DMS53 treated with DMSO at 0.1 percent for 48 hours (cell line): ENCODE results near the gene AMIGO2.
"Not testable (repeated sequence)": the region's sequence is repeated elsewhere in the genome, so short reads cannot be mapped to it uniquely, and the experiment has no call there.

Source experiments
- DNase-seq: peaks from one replicate; lab custom pipeline; 2025; ENCODE audit not compliant: unreplicated experiment; lab: John Stamatoyannopoulos, UW

AMIGO2 gene, protein sequence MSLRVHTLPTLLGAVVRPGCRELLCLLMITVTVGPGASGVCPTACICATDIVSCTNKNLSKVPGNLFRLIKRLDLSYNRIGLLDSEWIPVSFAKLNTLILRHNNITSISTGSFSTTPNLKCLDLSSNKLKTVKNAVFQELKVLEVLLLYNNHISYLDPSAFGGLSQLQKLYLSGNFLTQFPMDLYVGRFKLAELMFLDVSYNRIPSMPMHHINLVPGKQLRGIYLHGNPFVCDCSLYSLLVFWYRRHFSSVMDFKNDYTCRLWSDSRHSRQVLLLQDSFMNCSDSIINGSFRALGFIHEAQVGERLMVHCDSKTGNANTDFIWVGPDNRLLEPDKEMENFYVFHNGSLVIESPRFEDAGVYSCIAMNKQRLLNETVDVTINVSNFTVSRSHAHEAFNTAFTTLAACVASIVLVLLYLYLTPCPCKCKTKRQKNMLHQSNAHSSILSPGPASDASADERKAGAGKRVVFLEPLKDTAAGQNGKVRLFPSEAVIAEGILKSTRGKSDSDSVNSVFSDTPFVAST

DNA sequence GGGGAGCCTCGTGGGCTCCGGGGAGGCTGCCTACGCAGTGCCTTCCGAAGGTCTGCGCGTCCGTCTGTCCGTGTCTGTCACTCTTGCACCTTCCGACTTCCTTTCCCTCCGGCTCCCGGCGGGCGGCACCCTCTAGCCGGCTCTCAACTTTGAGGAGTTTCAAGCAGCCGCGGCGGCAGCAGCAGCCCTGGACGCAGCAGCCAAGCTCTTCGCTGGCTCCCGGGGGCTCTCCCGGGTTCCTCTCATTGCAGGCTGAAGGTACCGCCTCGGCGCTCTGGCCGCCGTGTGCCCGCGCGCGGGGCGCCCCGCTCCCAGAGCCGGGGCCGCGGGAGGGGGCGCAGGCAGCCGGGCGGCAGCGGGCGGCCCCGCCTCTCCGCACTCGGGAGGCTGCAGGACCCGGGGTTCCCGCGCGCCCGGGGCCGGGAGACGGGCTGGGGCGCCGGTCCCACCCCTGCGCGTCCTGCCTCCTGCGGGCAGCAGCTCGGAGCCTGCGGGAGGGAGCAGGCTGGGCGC is at the start of gene AMIGO2, which contains the start of gene PCED1B:
TSS of gene AMIGO2 (minus strand) at position 492 of the 513 bp plus-strand sequence. CDS start 957 bp downstream, outside the sequence.
TSS of gene PCED1B (plus strand) at position 154 of the 513 bp plus-strand sequence. CDS start 155,443 bp downstream, outside the sequence.
- peak; percentile 92 for DNase-seq

DNA sequence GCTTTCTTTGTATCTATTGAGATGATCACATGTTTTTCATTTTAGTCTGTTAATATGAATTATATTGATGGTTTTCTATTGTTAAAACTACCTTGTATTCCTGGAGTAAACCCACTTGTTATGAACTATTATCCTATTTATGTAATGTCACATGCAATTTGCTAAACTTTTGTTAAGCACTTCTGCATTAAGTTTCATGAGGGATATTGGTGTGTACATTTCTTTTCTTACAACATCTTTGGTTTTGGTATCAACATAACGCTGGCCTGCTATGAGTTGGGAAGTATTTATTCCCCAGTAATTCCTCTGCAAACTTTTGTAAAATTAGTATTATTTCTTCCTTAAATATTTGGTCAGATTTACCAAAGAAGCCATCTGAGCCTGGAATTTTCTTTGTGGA is 46.5 kb upstream of the AMIGO2 start:
- no peak for DNase-seq

DNA sequence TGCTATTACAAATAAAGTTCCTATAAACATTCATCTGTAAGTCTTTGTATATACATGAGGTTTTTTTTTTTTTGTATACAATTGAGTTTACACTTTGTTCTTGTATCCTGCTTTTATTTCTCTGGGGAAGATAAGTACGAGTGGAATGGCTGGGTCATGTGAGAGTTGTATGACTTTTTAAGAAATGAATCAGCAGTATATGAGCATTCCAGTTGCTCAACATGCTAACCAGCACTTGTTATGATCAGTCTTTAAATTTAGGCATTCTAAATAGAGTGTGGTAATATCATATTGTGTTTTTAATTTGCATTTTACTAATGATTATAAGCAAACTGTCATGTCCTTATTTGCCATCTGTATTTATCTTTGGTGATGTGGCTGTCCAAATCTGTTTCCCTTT is 44.7 kb upstream of the AMIGO2 start:
- DNase-seq = no peak

DNA sequence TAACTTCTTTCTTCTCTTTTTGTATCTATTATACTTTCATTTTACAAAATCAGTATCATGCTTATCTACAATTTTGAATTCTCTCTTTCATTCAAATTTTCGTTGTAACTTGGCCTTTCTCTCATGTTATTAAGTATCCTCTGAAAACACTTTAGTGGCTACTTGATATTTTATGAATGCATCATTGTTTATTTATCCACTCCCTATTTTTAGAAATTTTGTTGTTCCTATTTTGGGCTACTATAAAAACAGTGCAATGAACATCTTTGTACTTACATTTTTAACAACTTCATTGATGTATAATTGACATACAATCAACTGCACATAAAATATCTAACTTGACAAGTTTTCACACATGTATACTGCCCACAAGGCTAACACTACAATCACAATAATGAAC is 44.0 kb upstream of the AMIGO2 start:
- no peak for DNase-seq

DNA sequence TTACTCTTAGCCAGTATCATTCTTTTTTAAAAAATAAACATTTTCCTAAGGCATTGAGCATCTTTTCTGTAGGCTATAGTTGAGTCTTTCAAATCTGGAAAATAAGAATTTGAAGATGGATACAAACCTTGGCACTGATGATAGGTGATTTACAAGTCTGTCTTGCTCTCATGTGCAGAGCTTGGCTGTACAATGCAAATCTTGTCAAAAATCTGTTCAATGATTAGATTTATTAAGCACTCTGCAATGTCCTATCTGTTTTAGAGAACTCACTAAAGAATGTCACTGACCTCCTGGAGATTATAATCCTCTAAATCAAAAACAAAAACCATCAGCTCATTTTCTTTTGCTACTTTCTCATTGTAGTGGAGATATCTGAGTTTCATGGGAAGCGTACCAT is 42.8 kb upstream of the AMIGO2 start:
- no peak for DNase-seq

DNA sequence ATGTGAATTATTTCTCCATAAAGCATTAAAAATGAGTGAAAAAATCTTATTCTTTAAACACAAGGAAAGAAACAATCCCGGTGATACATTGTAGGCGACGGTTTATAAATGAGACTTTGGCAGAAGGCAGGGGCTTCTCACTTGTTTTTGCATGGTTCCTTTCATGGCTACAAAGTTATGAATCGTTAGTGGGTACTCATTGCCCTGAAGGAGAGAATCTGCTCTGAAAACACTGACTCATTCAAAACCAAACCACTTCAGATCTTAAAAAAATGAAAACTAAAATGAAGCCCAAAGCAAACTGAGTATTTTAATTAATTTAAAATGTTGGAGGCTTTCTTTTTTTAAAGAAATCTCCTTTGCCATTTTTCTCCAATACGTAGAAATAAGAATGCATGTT is 41.4 kb upstream of the AMIGO2 start:
- peak; percentile 44 for DNase-seq

DNA sequence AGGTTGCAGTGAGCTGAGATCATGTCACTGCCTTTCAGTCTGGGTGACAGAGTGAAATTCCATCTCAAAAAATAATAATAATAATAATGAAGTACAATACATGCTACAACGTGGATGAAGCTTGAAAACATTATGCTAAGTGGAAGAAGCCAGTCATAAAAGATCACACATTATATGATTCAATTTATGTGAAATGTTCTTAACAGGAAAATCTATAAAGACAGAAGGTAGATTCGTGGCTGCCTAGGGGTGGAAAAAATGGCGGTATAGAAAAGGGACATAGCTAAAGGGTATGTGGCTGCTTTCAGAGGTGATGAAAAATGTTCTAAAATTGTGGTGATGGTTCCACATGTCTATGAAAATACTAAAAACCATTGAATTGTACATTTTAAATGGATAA is 41.0 kb upstream of the AMIGO2 start:
- DNase-seq = no peak

DNA sequence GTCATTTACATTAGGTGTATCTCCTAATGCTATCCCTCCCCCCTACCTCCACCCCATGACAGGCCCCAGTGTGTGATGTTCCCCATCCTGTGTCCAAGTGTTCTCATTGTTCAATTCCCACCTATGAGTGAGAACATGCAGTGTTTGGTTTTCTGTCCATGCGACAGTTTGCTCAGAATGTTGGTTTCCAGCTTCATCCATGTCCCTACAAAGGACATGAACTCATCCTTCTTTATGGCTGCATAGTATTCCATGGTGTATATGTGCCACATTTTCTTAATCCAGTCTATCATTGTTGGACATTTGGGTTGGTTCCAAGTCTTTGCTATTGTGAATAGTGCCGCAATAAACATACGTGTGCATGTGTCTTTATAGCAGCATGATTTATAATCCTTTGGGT is 37.5 kb upstream of the AMIGO2 start:
- DNase-seq = not testable (repeated sequence)

DNA sequence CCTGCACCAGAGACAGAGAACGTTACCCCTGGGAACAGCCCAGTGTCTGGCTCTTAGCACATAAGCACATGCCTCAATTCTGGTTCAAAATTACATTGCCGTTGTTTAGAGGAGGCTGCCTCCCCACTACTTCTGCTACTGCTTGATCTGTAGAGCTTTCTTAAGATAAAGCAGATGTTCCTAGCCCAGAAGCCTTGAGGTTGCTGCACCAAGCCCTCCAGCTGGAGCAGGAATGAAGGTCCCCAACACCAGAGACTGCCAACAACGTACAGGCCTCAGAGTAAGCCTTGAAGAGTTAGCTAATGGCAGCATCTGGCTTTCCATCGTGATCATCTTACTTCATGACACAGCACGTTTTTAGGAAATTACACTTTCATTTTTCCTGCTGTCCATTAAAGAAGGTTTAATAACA is 34.7 kb upstream of the AMIGO2 start:
- DNase-seq = no peak

DNA sequence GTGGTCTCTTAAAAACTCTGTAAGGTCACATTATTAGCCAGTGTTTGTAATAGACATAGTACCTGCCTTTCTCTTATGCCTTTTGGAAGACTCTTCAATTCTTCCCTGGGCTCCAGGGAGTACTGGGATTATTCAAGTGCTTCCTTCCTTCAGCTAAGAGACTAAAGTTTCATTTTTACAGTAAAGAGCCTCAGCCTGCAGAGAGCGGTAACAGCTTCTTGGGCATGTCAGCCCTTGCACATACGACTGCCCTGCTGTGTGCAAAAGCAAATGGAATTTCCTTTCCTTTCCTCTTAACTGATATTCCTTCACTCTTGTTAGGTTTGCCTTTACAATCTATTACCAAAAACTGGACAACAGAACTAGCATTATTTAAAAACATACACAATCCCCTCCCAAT is 32.9 kb upstream of the AMIGO2 start:
- DNase-seq = no peak

DNA sequence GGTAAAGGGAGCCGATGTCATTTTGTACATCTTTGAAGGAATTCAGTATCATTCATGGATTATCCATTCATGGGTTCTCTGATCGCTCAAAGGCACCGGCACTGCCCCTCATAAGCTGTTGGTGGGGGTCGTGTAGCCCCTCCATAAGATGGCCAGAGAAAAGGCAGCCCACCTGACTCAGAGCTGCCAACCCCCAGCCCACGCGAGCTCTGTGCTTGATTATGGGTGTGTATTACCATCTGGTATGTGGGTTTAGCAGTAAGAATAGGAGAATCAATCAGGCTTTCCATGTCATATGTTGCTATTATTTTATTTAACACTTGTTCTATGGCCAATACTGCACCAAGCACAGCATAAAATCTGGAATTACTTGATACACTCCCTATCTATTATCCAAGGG is 32.1 kb upstream of the AMIGO2 start:
- no peak for DNase-seq

DNA sequence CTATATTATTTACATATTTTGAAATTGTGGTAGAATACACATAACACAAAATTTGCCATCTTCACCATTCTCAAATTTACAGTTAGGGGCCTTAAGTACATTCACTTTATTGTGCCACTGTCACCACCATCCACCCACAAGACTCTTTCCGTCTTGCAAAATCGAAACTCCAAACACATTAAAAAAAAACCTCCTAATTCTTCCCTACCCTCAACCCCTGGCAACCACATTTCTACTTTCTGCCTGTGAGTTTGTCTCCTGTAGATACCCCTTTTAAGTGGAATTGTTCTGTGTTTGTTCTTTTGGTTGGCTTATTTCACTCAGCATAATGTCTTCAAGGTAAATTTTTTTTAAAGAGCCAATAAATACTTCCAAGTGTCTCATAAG is 31.6 kb upstream of the AMIGO2 start:
- DNase-seq = no peak

DNA sequence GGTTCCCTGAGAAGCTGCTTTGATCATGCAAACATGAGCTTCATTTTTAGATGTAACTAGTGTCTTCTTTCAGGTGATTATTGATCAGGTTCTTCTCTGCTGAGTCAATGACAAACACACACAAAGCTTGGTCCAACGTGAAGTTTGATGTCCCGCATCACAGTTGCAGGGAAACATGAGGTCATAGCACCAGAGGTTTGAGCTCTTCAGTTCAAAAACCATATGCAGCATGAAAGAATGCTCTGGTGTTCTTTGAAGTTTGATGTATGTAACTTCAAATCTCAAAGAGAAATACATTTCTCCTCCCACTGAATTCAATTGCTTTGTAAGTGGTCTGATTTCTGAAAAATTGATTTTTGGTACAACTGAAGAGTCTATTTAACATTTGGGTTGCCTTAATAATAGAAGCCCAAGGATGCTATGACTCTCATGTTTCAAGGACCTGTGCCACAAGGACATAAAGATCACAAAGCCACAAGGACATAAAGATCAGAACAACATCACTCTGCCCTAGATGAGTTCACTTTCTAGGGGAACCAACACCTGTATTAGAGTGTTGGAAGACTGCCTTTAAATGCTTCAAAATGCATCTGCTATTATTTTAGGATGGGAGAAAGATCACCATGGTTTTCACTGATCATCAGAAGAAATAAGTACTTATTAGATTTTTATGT is 31.1 kb upstream of the AMIGO2 start:
- no peak for DNase-seq

DNA sequence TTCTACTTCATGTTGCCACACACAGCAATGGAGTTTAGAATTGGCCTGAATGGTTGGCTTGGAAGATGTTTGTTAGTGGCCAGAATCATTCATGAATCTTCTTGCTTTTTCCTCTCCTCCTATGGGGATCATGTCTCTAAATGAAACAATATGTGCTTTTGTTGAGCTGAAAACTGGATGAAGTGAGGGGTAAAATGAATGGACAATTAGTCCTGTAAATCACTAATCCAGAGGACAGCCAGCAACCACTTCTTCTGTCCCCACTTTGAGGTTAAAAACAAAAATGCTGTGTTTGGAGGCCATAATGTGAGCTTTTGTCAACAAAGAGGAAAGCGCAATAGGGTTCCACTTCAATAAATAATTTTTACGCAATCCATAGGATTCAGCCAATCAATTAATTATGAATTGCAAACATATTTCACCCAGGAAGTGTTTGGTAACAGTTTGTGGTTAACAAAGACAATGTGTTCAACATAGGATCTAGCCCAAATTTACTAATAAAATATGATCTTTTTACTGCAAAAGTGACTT is 30.3 kb upstream of the AMIGO2 start:
- no peak for DNase-seq

DNA sequence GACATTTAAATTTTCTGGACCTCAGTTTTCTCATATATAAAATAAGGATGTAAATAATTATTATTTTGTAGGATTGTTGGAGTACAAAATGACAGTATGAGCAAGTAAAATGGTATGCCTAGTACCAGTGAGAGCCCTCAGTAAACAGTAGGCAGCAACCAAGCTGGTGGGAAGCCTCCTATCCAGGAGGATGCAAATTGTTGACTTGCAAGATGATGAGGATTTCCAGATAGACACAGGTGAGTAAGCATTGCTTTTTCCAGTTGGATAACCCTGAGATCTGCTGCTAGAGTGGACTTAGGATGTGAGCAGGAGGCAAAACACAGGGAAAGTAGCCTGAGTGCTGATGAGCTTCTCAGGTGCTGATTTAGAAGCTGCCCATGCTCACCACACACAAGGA is 28.2 kb upstream of the AMIGO2 start:
- peak; percentile 99 for DNase-seq

DNA sequence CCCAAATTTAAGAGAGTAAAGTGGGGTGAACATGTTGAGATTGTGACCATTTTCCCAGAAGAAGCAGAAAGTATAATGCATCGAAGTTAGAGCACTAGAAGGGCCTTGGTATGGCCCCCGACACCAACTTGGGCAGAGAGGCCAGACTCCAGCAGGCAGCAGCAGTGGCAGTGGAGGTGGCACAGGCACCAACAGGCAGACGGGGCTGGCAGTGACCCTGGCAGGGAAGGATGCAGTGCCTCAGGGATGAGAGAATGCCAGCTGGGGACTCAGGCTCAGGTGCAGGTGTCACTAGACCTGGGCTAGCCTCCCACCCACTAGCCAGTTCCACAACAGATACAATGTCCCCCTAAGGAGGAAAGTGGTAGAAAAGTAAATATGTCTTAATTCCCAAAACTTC is 27.7 kb upstream of the AMIGO2 start:
- DNase-seq = no peak

DNA sequence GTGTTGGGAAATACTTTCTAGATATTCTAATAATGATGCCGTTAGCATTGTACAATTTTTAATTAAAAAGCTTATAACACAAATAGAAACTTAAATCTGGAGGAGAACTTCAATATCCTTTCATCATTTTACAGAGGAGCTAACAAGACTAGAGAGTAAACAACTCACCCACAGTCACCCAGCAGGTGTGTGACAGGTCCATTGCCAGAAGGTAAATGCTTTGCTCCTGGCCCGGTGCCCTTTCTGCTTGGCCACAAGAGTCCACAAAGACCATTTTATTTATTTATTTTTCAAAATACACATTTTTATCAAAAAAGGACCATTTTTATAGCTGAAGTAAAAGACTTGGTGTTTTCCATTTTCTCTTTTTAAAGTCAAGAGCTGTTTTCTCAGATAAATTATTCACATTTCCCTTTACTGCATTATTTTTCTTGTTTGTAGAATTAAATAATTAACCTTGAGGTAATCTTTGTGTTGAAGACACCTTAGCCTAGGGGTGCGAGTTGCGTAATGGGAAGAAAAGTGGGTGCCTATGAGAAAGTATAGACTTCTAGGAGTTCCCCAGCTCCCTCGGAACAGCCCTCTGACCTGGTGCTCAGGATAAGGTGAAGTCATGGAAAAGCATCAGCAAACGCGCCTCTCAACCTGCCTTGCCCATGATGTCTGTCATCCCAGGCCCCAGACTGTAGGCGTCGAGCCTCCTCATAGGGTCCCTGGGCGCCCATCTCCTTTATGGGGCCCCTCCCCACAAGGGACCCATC is 26.3 kb upstream of the AMIGO2 start:
- peak; percentile 93 for DNase-seq

DNA sequence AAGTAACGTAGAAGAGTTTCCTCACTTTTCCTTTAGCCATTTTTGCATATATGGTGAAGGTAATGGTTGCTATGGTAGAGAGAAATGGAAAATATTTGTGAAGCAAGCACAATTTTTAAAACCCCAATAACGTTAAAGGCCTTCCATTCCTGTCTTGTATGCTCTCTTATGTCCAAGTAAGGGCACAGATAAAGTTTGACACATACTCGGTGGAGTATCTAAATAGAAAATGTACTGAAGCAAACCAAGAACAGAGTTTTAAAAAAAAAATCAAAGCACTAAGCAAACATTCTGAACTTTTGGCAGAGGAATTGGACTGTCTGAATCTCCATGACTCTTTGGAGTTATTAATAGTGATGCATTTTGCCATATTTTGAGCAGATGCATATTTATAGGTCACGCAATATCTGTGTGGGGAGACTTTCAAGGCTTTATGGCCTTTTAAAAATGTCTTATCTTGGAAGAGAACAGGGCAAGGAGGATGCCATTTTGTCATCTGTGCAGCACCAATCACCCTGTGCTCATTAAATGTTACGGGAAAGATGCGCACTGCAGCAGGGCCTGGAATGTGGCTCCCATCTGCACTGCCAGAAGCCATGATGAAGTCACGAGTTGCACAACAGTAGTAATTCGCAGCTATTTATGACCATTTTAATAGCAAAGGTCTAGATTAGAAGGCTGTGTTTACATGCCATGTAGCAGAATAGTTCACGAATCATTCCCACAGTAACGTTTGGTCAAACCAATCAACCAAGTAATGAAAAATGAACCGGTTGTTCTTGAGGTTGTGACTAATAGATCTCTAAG is 23.3 kb upstream of the AMIGO2 start:
- DNase-seq = no peak

DNA sequence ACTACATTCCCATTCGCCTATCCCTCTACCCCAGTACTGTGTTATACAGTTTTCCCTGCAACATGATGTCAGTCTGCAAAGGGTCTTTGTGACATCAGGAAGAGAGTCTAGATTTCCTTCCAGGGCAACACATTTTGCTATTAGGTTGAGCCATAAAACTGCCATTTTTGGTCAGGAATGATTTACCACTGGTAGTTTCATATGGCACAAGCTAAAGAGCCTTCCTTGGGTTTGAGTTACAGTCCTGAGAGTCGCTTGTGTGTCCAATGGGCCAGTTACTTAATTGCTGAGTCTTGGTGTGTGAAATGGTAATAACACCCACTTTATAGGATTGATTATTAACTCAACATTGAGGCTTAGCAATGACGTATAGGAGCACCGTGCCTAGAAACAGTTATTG is 22.6 kb upstream of the AMIGO2 start:
- DNase-seq = no peak

DNA sequence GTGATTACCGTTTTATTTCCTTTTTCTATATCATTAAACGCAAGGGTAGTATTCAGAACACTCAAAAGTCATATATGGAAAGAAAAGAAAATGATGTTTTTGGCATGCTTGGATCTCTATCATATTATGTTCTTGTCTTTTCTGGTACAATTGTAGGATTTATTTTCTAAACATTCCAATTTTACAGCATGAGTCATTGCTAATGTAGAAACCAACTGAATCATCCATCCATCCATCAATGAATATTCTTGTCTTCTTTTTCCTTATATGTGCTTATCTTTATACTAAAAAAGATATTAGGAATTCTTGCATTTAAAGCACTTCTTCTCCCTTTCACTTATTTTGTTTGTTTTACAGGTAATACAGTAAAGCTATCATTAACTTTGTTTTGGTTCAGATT is 20.4 kb upstream of the AMIGO2 start:
- no peak for DNase-seq
